ENCODE data around the gene RING1.

Gene RING1
- total RNA-seq: 31.5 to 37.2 reads per million in 2 donors

DNA sequence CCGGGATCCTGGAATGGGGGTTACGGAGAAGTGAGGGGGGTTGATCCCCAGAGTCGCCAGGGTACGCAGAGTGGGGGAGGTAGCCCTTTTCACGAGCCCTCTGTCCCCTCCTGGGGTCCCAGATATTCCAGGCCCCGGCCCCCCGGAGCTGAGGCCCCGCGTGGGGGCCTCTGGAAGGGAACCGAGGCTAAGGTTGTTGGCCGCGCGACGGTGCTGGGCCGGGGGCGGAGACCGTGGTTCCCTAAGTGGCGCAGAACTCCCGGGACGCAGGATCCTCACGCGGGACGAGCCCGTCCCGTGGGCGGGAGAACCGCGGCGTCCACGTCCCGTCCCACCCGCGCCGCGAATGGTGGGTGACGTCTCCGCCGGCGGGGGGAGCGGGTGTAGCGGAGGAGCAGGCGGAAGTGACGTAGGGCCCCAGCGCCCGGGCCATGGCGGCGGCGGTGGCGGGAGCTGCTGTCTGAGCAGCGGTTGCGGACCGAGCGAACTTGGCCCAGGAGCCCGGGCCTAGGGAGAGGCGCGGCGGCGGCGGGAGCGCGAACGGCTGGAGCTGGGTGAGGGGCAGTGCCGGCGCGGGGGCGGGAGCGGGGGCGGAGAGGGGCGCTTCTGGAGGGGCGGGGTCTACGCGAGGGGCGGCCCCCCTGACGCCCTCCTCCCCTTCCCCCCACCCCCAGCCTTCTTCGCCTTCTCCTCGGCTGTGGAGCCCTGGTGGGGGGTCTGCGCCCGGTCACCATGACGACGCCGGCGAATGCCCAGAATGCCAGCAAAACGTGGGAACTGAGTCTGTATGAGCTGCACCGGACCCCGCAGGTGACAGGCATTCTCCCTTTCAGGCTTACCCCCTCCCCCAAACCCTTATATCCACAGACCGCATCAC is at the start of gene RING1:
Gene RING1, plus strand, starts transcription at position 410 of the 877 bp plus-strand sequence. Its CDS starts 323 bp downstream, at position 733.
- DNase-seq: peak; percentile 75 to 90 (median 81)

GRCh38 chr6:33160096-33160495 is 48.2 kb upstream of the RING1 start:
- DNase-seq: no peak

DNA sequence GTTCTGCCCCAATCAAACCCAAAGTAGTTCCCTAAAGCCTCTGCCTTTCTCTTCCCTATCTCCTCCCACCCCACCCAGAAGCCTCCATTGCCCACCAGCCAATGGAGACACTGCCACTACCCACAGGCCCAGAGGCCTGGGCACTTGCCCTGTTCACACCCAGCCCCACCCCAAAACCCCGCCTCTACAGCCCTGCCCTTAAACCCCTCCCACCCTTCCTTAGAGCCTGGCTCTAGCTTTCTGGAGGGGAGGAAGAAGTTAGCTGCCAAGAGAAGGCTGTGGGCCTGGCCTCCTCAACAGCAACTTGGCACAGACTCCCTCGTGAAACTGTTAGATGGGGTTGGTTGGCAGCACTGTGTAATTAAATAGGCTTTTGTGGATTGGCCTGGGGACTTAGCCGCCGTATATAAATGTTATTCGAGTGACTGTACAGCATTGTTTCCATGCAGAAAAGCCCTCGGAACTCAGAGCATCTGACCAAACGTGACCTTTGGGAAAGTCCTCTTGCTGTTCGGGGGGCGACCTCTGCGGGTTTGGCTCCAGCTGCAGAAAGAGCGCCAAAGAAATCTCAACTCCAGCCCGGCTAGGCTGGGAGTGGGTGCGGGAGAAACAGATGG is 47.5 kb upstream of the RING1 start:
- no peak for DNase-seq

GRCh38 chr6:33161354-33162331 is 46.7 kb upstream of the RING1 start:
- peak; percentile 69 to 74 (median 72) for DNase-seq

- DNase-seq: no peak
Measured at GRCh38 chr6:33163540-33163939, 44.8 kb upstream of the RING1 start.

DNA sequence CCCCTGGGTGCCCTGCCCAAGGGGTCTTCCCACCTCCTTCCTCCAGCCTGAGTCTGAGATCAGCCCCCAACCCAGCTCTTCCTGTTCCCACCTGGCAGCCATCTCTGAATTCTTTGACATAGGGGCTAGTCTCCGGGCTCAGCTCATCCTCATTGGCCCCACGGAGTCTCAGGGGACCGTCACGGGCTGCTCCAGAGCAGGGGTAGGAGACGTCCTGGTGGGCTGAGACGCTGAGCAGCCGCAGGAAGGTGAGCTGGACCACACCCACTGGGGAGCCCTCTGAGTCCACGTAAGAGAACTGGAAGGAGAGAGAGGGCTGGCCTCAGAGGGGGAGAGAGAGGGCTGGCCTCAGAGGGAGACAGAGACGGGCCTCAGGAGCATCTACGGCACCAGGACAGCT is 44.1 kb upstream of the RING1 start:
- no peak for DNase-seq

DNA sequence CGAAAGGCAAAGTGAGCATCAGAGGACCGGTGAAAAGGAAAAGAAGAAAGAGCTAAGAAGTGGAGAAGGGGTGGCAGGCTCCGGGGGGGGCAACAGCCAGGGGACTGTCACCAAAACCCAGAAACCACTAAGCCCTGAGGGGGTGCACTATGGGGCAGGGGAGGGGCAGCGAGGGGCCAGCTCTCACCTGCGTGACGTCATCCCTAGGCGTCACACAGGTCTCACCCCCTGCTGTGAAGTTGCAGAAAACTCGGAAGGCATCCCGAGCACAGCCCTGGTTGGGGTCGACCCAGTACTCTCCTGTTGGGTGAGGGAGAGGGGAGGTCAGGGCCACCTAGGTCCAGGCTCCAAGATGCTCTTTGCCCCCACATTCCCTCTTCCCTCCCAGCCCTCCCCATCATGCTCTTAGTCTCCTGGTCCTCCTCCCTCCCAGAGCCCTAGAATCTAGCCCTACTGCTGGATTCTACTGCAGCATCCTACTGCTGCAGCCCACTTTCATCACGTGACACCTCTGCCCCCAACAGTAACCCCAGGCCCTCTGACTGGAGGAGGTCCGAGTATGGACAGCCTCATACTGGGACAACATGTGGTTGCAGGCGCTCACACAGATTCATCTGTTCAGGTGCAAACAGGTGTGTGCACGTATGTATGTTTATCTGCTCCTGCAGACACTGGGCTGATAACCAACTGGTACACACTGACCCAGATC is 43.5 kb upstream of the RING1 start:
- no peak for DNase-seq

- no peak for DNase-seq
Measured at GRCh38 chr6:33165581-33166258, 42.6 kb upstream of the RING1 start.

GRCh38 chr6:33166363-33166762 is 41.9 kb upstream of the RING1 start:
- no peak for DNase-seq

- DNase-seq: no peak
Measured at GRCh38 chr6:33166811-33167210, 41.5 kb upstream of the RING1 start.

DNA sequence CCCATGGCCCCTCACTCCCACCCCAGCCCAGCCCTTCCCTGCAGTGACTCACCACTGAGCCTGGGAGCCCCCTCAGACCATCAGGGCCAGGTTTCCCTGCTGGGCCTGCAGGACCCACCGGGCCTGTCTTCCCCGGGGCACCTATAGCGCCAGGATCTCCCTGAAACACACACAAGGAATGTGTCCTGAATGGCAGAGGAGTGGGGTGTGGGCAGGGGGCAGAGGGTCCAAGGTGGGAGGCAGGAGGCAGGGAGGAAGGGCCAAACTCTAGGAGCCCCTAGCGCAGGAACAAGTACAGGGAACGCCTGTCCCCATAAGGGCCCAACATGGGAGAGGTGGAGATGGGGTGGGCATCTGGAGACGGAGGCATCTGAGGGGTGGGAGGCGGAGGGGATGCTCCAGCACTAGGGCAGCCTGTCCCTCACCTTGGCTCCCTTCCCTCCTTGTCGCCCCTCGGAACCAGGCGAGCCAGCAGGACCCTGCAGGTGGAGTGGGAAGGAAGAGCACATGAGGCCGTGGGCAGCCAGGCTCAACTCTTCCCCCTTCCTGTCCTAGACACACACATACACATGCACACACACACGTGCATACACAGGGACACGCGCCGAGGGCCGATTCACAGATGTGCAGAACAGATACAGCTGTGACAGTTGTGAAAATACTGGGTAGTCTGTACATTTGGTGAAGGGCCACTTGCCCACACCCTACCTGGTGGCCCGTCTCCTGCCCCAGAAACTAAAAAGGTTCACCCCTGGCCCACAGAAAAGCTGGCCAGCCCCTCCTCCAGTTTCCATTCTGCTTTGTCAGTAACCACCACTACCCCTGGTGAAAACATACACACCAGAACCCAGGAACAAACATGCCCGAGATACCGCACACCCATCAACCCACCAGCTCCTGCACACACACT is 40.7 kb upstream of the RING1 start:
- no peak for DNase-seq

- no peak for DNase-seq
Measured at GRCh38 chr6:33168284-33168601, 40.1 kb upstream of the RING1 start.

- DNase-seq: no peak
Measured at GRCh38 chr6:33168639-33169038, 39.7 kb upstream of the RING1 start.

- DNase-seq: no peak
Measured at GRCh38 chr6:33169291-33170175, 38.8 kb upstream of the RING1 start.

- DNase-seq: no peak
Measured at GRCh38 chr6:33170176-33171015, 37.9 kb upstream of the RING1 start.

DNA sequence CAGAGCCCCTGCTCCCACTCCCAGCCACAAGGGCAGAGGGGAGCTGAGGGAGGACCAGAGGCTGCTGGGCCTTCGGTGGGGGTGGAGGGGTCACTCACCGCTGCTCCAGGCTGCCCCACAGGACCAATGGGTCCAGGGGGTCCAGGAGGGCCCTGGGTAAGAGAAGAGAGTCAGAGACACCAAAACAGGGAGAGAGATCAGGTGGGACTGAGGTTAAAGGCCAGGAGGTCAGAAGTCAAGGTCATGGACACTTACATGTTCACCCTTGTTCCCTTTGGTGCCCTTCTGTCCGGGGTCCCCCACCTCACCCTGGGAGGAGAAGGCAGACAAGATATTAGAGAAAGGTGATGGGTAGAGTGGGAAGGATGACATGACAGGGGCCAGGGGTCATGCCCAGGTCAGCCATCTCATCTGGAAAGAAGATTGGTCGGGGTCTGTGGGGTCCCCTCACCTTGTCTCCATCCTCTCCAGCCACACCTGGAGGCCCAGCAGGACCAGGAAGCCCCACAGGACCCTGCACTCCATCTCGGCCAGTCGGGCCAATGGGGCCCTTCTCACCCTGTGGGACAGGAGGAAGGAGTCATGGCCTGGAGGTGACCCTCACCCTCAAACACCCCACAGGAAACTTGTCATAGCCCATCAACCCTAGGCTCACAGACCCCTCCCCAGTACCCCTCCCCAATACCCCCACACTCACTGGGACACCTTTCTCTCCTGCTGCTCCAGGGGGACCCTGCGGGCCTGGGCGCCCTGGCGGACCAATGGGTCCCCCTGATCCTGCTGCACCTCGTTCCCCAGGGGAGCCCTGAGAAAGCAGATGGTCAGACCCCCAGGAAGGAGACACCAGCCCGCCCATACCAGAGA is 37.1 kb upstream of the RING1 start:
- DNase-seq: no peak

DNA sequence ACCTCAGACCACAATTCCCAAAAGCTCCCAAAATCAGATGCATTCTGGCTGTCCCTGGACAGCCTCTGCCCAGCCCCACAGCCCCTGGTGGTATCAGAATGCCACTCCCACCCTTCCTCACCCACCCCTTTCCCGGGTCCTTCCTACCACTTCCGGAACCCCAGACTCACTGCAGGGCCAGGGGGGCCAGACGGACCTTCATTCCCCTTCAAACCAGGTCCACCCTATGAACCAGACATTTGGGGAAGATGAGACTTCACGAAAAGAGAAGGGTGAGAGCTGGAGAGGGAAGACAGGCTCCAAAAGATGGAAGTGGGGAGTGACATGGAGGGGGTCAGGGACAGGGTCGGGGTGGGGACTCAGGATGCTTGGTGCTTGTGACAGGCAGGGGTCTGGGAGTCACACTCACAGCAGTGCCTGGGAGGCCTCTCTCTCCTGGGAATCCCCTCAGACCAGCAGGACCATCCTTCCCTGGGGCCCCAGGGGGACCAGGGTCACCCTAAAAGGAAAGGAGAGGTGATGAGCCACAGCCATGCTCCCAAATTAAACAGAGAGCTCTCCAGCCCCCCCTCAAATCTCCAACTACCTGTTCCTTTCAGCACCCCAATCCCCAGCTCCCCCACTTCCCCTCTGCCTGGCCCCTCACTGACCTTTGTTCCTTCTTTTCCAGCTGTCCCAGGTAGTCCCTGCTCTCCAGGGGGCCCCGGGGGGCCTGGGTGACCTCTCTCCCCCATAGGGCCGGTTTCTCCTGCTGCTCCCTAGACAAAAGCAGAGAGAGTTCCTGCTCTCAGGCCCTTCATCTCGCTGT is 36.2 kb upstream of the RING1 start:
- no peak for DNase-seq

Data from T-helper 2 cell (primary cell).